ENCODE measurements around the gene GPR135. TPM values are rescaled to one million over a fixed set of nuclear protein-coding genes. Genes with fewer than 3 reads are reported as not detected.

GPR135 gene
- polyA plus RNA-seq, 1 donor from 2014 or later: 3.0 TPM

- H3K9me2 ChIP-seq (ENCODE audit: insufficient read depth, low read length): no peaks in the 10 kb centered on the region
- TF ChIP-seq POLR2AphosphoS5 (IDR thresholded peaks at IDR 0.05): peak; percentile 8
- TF ChIP-seq MXI1 (conservative IDR thresholded peaks at IDR 0.05; ENCODE audit: poor library complexity, severe bottlenecking): peak; percentile 52
- TF ChIP-seq CTCF (IDR thresholded peaks at IDR 0.05; ENCODE audit: poor library complexity, severe bottlenecking): no peak
- no peak for TF ChIP-seq SMC3 (conservative IDR thresholded peaks at IDR 0.05; ENCODE audit: poor library complexity)
- no peak for TF ChIP-seq EP300 (conservative IDR thresholded peaks at IDR 0.05; ENCODE audit: poor library complexity, severe bottlenecking)
- no peak for TF ChIP-seq EZH2 (IDR thresholded peaks at IDR 0.05; ENCODE audit: borderline replicate concordance, insufficient read depth, low read length, poor library complexity, severe bottlenecking)
- TF ChIP-seq RAD21 (conservative IDR thresholded peaks at IDR 0.05): no peak
- peak; percentile 64 for TF ChIP-seq REST (IDR thresholded peaks at IDR 0.05; ENCODE audit: borderline replicate concordance)
- TF ChIP-seq TAF1 (IDR thresholded peaks at IDR 0.05; ENCODE audit: low read depth): no peak
- no peaks in the 10 kb centered on the region for H3K27me3 ChIP-seq (ENCODE audit: insufficient read depth, low read depth, low read length)
- H3K4me2 ChIP-seq (ENCODE audit: low read length): peak overlapping the region; percentile 30
- no peaks in the 10 kb centered on the region for H4K20me1 ChIP-seq (ENCODE audit: insufficient read depth)
- no peaks in the 10 kb centered on the region for H3F3A ChIP-seq (ENCODE audit: insufficient read depth, low read length, poor library complexity, severe bottlenecking)
- H3K4me3 ChIP-seq (ENCODE audit: low read length): peak overlapping the region; percentile 70
- H3K9ac ChIP-seq (ENCODE audit: low read length): peak overlapping the region; percentile 82
- no peaks in the 10 kb centered on the region for H3K36me3 ChIP-seq (ENCODE audit: insufficient read depth, low read length)
- H3K79me2 ChIP-seq (replicated peaks; ENCODE audit: insufficient read depth, low read length): no peaks in the 10 kb centered on the region
- peak overlapping the region; percentile 75 for H3K27ac ChIP-seq (ENCODE audit: low read length)
- peak overlapping the region; percentile 53 for H2AFZ ChIP-seq (ENCODE audit: low read depth, low read length)
- no peaks in the 10 kb centered on the region for H3K9me3 ChIP-seq (ENCODE audit: low read length)
Measured at GRCh38 chr14:59464486-59465315, 479 bp downstream of the GPR135 start.

- Histone ChIP-seq H3K9me3 (ENCODE audit: low read length) (no peaks in the 10 kb centered on the region), H3K27me3 (ENCODE audit: insufficient read depth, low read depth, low read length) (no peaks in the 10 kb centered on the region), H3K36me3 (ENCODE audit: insufficient read depth, low read length) (no peaks in the 10 kb centered on the region), H3K27ac (ENCODE audit: low read length) (peak overlapping the region; percentile 75), H3K9ac (ENCODE audit: low read length) (peak overlapping the region; percentile 82), H3K9me2 (ENCODE audit: insufficient read depth, low read length) (no peaks in the 10 kb centered on the region), H2AFZ (ENCODE audit: low read depth, low read length) (peak overlapping the region; percentile 53), H3K4me2 (ENCODE audit: low read length) (peak overlapping the region; percentile 30), H4K20me1 (ENCODE audit: insufficient read depth) (no peaks in the 10 kb centered on the region), H3K4me3 (ENCODE audit: low read length) (peak overlapping the region; percentile 70), H3K79me2 (replicated peaks; ENCODE audit: insufficient read depth, low read length) (no peaks in the 10 kb centered on the region), H3F3A (ENCODE audit: insufficient read depth, low read length, poor library complexity, severe bottlenecking) (no peaks in the 10 kb centered on the region)
- TF ChIP-seq POLR2AphosphoS5 (IDR thresholded peaks at IDR 0.05) (peak; percentile 8), CTCF (IDR thresholded peaks at IDR 0.05; ENCODE audit: poor library complexity, severe bottlenecking) (no peak), SMC3 (conservative IDR thresholded peaks at IDR 0.05; ENCODE audit: poor library complexity) (no peak)
Measured at GRCh38 chr14:59463787-59464485, 1.2 kb downstream of the GPR135 start.

All from neural cell (in vitro differentiated cells).